ENCODE data around the gene FIBCD1.

Gene FIBCD1

DNA sequence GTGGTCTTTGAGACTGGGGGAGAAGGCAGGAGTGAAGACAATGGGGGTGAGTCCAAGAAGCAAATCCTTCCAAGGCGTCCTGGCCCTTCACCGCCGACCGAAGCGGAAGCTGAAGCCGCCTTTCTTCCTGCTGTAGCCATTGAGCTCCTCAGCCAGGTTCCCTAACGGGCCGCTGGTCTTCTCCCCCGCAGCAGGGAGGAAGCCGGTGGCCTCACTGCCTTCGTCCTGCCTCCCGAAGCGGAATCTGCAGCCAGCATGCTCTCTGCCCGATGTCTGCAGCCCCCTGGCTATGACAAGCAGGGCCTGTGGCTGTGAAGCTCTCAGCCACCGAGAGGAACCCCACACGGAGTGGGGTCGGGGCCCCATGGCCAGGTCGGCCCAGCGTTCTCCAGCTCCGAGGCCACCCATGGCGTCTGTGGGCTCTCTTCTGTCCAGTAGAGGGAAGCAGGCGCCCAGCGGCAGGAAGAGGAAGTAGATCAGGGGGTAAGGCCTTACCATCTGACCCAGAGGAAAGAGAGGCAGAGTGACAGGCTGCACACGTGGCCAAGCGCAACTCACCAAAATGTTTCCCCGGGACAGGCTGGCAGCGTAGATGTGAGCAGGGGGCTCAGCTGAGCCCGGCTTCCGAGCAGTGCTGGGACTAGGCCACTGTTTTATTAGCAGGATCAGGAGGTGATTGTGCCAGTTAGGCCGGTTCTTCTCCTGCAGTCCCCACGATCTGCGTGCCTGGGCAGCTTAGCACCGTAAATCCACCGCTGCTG is 45.5 kb downstream of the FIBCD1 start:
- DNase-seq = no peak

DNA sequence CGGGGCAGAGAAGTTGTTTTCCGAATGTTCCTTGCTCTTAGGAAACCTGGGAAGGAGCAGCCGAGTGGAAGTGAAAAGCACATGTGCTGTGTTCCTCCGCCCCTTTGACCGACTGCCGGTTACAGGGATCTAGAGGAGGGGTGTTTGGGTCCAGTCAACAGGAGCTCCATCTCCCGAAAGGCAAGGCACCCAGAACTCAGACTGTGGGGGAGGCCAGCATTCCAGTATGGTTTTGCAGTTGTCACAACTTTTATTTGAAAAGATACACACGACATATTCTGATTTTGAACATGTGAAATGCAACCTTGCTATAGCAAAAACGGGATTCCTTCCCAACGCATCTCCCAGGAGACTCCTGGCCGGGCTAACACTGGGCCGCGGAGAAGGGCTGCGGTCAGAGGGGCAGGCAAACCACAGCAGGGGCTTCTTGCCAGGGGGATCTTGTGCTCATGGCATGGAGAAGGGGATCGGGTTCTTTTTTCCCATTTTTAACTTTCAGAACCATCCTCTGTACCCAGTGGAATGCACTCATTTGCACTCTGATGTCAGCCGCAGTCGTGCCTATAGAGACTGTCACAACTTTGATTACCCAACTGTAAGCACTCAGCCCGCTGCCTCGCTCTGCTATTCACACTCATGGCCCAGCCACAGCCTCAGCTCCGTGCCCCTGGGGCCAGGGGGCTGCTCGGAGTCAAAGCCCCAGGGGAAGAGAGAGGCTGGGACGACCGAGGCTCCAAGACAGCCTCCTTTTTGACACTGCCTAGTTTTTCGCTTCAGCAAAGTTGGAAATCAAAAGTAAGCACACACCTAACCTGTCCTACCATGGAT is 46.4 kb downstream of the FIBCD1 start:
- DNase-seq = no peak

DNA sequence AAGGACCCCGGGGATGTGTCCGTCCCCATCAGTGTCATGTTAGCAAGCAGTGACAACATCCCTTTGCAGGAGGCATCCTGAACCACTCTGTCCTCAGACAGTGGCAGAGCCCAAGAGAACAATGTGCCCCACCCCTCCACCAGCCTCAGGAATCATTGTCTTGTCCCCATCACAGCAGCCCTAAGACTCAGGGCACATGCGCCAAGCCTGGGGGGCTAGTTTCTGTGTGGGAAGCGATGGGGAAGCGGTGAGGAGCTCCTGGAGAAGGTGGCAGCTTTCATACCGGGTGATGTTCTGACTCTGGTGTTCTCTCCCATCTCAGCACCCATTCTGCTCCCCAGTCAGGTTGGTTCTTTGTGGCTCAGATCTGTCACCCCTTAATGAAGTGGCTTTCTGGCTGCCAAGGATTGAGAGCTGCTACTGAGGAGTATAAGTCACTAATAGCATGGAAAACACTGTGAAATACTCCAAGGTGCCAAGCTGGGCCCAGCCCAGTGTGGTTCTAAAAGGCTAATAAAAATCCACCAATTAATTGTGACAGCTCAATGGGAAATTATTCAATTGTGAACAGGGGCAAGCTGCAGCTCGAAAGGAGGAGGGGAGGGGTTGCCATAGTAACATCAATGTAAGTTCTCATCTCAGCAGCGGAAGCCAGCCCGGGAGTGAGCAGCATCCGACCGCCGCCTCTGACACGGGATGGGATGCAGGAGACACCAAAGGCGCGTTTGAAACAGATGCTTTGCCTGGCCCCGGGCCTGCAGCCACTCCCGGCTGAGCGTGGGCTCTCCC is 47.2 kb downstream of the FIBCD1 start:
- no peak for DNase-seq

DNA sequence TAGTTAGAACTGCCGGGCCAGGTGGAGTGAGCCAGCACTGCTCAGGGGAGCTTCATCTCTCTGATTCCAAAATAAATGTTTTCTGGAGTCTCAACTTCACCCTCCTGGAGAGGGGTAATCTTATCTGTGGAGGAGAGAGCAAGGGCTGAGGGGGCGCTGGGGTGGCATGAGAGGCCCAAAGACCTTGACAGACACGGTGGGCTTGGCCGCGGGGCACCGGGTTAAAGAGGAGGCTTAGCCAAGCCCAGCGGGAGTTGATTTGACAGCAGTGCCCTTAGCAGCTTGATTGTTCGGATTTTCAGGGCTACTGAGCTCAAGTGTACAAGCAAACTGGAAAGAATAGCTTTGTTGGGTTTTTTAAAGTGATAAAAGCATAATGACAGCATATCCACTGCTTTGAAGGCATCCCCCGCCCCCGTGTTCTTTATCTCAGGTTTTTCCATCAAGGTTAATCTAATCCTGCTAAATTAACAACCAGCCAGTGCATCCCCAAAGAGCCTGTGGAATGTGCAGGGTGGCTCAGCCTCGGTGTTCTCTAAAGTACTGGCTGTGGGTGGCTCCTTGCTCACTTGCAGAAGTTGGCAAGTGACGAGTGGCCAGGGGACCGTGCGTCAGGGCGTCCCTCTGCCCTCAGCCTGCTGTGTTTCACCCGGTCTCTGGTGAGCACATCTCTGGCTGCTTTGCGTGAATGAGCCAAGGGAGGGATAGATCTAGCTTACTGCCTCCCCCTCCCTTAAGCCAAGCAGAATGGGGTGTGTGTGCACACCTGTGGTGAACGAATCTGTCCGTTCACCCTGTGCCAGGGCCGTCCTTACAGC is 48.0 kb downstream of the FIBCD1 start:
- DNase-seq = no peak

DNA sequence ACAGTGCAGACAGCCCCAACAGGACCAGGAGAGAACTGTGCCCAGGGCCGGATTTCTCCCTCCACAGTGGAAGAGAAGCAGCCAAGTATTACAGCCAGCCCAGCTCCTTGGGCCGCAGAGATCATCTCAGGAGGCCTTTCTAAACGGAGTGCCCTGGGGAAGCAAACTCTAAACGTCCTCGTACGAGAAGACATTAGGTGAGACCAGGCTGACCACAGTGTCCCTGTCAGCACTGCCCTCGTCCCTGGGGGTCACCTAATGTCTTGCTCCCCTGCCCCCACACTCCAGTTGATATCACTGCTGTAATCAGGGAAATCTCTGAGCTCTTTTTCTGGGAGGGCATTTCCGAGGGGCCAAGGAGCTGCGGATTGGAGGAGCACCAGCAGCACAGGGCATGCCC is 48.9 kb downstream of the FIBCD1 start:
- DNase-seq = no peak

DNA sequence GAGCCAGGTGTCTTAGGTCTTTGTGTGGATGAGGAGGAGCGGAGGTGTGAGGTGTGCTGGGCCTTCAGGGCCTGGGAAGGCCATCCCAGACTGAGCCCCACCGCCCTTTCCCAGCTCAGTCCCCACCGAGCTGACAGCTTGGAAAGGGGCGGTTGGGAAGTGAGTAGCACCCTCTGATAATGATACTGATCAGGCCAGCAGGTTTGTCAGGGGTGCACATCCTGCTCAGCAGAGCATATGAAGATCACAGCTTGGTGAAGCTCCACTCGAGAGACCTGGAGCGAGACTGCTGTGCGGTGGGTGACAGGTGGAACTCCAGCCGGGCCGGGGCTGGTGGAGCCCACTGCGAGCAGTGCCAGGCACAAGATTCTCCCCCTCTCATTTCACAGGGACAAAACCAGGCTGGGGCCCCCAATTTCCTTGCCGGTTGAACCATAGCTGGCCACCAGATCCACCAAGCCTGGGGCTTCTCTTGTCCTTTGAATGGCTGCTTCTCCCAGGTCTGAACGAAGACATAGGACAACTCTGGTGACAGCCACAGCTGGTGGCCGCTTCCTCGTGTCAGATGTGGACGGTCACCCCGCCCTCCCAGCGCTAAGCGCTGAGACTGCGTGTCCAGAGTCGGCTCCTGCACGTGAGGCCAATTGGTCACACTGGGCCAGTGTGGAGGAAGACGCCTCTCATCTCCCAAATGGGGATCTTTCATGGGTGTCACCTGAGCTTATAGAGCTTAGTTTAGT is 50.7 kb downstream of the FIBCD1 start:
- DNase-seq = no peak

DNA sequence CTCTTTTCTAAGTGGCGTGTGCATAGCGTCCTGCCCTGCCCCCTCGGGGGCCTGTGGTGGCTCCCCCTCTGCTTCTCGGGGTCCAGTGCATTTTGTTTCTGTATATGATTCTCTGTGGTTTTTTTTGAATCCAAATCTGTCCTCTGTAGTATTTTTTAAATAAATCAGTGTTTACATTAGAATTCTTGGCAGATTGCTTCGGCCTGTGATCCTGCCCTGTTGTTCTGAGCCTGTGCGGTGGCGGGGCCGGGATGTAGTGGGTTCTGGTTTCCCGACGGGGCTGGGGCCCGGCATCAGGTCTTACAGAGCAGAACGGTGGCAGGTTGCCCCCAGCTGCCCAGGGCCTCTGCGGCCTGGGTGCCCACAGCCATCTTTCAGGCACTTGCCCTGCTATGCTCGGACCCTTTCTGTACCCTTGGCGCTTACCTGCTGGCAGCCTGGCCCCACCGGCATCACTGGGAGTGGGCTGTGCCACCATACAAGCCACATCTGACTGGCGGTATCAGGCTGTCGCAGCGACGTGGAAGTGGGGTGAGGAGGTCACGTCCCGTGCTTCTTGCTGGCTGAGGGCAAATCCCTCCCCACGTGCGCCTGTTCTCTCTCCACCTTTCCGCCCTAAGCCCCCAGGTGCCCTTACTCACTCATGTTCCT is 51.4 kb downstream of the FIBCD1 start:
- no peak for DNase-seq

DNA sequence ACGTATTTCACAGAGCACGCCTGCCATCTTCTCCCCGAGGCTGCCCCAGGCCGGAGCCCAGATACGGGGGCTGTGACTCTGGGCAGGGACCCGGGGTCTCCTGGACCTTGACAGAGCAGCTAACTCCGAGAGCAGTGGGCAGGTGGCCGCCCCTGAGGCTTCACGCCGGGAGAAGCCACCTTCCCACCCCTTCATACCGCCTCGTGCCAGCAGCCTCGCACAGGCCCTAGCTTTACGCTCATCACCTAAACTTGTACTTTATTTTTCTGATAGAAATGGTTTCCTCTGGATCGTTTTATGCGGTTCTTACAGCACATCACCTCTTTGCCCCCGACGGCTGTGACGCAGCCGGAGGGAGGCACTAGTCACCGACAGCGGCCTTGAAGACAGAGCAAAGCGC is 52.1 kb downstream of the FIBCD1 start:
- DNase-seq = no peak

DNA sequence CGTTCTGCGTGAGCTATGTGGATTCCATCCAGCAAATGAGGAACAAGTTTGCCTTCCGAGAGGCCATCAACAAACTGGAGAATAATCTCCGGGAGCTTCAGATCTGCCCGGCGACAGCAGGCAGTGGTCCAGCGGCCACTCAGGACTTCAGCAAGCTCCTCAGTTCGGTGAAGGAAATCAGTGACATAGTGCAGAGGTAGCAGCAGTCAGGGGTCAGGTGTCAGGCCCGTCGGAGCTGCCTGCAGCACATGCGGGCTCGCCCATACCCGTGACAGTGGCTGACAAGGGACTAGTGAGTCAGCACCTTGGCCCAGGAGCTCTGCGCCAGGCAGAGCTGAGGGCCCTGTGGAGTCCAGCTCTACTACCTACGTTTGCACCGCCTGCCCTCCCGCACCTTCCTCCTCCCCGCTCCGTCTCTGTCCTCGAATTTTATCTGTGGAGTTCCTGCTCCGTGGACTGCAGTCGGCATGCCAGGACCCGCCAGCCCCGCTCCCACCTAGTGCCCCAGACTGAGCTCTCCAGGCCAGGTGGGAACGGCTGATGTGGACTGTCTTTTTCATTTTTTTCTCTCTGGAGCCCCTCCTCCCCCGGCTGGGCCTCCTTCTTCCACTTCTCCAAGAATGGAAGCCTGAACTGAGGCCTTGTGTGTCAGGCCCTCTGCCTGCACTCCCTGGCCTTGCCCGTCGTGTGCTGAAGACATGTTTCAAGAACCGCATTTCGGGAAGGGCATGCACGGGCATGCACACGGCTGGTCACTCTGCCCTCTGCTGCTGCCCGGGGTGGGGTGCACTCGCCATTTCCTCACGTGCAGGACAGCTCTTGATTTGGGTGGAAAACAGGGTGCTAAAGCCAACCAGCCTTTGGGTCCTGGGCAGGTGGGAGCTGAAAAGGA is 53.3 kb downstream of the FIBCD1 start:
- no peak for DNase-seq

DNA sequence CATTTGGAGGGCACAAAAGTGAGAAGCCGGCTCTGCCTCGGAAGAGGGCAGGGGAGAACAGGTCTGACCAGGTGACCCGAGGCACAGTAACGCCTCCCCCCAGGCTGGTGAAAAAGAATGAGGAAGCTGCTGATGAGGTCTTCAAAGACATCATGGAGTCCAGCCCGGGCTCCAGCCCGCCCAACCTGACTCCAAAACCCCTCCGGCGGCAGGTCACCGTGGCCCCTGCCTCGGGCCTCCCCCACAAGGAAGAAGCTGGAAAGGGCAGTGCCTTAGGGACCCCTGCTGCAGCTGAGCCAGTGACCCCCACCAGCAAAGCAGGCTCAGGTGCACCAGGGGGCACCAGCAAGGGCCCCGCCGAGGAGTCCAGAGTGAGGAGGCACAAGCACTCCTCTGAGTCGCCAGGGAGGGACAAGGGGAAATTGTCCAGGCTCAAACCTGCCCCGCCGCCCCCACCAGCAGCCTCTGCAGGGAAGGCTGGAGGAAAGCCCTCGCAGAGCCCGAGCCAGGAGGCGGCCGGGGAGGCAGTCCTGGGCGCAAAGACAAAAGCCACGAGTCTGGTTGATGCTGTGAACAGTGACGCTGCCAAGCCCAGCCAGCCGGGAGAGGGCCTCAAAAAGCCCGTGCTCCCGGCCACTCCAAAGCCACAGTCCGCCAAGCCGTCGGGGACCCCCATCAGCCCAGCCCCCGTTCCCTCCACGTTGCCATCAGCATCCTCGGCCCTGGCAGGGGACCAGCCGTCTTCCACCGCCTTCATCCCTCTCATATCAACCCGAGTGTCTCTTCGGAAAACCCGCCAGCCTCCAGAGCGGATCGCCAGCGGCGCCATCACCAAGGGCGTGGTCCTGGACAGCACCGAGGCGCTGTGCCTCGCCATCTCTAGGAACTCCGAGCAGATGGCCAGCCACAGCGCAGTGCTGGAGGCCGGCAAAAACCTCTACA is 54.2 kb downstream of the FIBCD1 start:
- no peak for DNase-seq

DNA sequence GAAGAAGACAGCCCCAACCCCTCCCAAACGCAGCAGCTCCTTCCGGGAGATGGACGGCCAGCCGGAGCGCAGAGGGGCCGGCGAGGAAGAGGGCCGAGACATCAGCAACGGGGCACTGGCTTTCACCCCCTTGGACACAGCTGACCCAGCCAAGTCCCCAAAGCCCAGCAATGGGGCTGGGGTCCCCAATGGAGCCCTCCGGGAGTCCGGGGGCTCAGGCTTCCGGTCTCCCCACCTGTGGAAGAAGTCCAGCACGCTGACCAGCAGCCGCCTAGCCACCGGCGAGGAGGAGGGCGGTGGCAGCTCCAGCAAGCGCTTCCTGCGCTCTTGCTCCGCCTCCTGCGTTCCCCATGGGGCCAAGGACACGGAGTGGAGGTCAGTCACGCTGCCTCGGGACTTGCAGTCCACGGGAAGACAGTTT is 54.9 kb downstream of the FIBCD1 start:
- DNase-seq = no peak

DNA sequence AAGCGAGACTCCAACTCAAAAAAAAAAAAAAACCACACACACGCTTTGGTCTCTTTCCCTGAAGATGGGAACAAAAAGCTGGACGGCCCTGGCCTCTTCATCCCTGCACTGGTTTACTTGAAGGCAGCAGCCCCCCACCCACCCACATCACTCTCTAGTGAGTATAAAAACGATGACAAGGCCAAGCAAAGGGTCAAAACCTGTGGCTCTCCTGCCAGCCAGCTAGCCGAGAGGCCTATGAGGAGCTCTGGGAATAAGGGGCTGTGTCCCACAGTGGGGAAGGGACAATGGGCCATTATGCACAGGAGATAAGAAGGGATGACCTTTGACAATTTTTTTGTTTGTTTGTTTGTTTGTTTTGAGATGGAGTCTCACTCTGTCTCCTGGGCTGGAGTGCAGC is 55.6 kb downstream of the FIBCD1 start:
- no peak for DNase-seq

DNA sequence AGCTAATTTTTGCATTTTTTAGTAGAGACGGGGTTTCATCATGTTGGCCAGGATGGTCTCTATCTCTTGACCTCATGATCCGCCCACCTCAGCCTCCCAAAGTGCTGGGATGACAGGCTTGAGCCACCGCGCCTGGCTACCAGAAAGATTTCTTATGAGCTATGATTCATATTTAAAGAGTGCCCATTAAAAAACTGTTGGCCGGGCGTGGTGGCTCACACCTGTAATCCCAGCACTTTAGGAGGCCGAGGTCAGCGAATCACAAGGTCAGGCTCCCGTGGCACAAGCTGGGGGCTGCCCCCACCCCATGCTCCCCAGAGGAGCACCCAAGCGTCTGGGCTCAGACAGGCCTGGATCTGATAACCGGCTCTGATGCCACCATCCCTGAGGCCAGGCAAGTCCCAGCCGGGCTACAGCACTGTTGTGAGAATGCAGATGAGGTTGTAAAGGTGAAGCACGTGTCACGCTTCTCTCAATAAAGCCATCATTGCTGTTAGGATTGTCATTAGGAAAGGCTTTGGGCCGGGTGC is 56.3 kb downstream of the FIBCD1 start:
- no peak for DNase-seq

DNA sequence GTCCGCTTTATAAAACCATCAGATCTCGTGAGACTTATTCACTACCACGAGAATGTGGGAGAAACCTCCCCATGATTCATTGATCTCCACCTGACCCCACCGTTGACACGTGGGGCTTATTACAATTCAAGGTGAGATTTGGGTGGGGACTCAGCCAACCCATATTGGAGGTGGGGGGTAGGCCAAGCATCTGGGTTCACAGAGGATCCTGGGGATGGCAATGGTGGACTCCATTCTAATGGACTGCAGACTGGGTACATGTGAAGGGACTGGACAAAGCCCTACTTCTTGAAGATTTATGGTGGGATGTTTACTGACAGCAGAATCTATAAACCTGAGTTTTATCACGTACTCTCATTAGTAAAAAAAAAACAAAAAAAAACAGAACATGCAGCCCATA is 57.5 kb downstream of the FIBCD1 start:
- no peak for DNase-seq

DNA sequence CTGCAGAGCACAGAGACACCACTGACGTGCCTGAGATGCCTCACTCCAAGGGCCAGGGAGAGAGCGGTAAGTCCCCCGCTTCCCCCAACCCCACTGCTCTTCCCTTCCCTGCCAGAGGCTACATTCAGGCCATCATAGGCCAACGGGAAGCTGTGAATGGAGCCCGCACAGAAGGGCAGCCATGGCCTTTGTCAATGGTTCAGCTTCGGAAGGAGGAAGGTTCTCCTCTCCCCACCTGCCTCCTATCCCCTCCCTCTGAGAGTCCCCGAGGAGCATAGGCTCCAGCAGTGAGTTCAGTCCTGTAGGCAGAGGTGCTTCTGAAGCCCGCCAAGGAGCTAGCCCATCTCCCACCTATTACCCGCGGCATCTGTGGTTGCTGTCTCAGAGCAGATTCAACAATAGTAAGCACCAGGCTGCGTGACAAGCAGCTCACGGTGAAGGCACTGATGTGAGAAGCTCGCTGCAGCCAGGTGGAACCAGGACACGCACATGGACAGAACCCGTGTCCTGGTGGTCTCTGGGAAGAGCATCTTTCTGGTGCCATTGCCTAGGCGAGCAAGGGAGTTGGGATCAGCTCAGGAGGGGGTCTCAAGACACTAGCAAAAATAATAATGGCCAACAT is 58.3 kb downstream of the FIBCD1 start:
- DNase-seq = no peak

DNA sequence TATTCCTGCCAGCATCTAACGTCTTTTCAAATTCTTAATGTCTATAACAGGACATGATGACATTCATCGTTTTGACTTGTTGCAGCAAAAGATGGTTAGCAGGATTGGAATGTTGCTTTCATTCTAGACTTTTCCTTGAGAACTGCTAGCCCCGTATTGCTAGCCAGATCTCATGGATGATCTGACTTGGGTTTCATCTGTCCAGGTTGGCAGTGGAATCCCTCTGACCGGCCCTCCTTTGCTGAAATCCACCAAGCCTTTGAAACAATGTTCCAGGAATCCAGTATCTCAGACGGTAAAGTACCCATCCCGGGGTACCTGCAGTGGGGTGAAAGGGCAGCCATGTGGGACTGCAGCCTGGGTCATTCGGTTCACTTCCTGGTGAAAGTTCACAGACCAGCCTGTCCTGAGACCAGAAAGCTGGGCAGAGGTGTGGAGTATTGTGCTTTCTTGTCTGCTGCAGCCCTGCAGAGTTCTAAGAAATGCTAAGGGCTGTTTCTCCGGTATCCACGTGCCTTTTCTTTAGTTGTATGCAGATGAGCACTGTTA is 59.1 kb downstream of the FIBCD1 start:
- DNase-seq = no peak

DNA sequence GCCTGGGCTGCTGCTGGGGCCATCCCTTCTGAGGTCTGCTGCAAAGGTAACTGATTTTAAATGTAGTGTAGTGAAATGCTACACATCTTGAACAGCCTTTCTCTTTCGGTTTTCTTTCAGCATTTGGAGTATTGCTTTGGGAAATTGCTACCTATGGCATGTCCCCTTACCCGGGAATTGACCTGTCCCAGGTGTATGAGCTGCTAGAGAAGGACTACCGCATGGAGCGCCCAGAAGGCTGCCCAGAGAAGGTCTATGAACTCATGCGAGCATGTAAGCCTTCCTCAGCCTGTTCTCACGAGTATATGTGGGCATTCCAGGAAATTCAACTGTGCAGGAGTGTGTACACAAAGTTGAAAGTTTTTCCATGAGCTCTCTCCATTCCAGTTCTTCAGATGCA is 60.8 kb downstream of the FIBCD1 start:
- DNase-seq = no peak

DNA sequence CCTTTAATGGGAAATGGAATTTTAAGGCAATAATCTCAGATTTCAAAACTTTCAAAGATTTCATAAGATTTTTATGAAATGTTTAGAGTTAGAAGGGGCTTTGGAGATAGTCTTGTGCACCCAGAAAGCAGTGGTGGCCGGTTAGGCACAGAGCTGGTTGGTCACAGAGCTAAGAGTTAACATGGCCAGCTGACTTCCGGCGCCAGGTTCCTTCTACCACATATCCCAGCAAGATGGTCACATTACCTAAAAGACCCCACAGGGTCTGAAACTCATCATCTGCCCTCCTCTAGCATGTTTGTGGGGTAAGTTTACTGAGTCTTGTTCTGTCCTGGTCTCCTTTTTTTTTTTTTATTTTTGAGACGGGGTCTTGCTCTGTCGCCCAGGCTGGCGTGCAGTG is 61.7 kb downstream of the FIBCD1 start:
- DNase-seq = no peak

All from NCI-H146 (cell line).